ENCODE results near the gene HSPA1B. TPM values are rescaled to one million over a fixed set of nuclear protein-coding genes. Genes with fewer than 3 reads are reported as not detected.
A peak's percentile ranks its signal among the peaks of the same experiment; 100 is the strongest.
"Not testable (repeated sequence)": the region's sequence is repeated elsewhere in the genome, so short reads cannot be mapped to it uniquely, and the experiment has no call there.

HSPA1B gene
- polyA plus RNA-seq, 1 experiment = 31.9 TPM

DNA sequence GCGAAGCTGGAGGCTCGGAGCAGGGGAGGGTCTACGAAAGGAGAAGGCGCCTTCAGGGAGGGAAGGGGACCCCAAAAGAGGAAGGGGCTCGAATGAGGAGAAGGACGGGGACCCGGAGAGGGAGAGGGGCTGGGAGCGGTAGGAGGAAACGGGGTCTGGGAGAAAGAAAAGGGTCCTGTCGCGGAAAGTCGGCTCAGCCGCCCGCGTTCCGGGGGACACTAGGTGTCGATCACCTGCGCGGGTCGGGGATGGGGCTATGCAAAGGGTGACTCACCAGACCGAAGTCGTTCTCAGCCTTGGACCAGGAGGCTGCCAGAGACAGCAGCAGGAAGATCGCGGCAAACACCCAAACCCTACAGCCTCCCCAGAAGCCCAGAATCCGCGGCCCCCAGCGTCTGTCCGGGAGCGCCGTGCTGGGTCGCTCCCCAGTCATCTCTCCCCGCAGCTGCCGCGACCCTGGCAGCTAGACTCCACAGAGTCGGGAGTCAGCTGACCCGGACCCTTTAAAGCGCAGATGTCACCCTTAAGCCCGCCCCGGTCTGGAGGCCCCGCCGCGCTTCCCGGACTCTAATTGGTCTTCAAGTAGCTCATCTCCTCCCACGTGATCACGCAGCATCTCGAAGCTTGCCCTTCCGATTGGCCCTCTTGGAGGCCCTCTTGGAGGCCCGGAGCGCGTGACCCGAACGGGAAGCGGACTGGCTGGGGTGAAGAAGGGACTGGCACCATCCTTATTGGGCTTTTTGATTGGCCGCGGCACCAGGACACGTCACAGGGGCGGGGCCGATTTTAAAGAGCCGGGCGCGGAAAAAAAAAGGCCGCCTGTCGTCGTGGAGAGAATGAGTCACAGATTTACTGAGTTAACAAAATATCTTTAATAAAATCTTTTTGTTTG lies 35.1 kb downstream of the HSPA1B start, which contains the start of gene NEU1:
Gene NEU1 (minus strand): TSS at position 478 of the 892 bp plus-strand sequence. CDS start 45 bp downstream, at position 433.
- peak; percentile 100 for DNase-seq (ENCODE audit: low read depth, low spot score)
- no peaks in the 10 kb centered on the region; the same call in 1 of the 2 replicates for H3K9me3 ChIP-seq (ENCODE audit: control insufficient read depth, insufficient read depth, low read length)
- ChIA-PET CTCF (interaction anchor here (1.3 kb wide), 1 partner anchor 90 kb away, joined by 5 read pairs; no protein-coding TSS in a partner anchor), POLR2A (interaction anchor here (0.6 to 2.0 kb wide), 14 partner anchors 12 to 198 kb away, joined by 3 to 15 read pairs (median 4); partner anchors contain the start of genes GPANK1, HSPA1B, LSM2 and ZBTB12)
- peak within 1 kb of the TSS; percentile 92 for H3K4me3 ChIP-seq (ENCODE audit: low read depth, low read length)
- H3K27me3 ChIP-seq (ENCODE audit: control insufficient read depth, insufficient read depth, low read length) = no peaks in the 10 kb centered on the region
- TF ChIP-seq, protein P1, sequence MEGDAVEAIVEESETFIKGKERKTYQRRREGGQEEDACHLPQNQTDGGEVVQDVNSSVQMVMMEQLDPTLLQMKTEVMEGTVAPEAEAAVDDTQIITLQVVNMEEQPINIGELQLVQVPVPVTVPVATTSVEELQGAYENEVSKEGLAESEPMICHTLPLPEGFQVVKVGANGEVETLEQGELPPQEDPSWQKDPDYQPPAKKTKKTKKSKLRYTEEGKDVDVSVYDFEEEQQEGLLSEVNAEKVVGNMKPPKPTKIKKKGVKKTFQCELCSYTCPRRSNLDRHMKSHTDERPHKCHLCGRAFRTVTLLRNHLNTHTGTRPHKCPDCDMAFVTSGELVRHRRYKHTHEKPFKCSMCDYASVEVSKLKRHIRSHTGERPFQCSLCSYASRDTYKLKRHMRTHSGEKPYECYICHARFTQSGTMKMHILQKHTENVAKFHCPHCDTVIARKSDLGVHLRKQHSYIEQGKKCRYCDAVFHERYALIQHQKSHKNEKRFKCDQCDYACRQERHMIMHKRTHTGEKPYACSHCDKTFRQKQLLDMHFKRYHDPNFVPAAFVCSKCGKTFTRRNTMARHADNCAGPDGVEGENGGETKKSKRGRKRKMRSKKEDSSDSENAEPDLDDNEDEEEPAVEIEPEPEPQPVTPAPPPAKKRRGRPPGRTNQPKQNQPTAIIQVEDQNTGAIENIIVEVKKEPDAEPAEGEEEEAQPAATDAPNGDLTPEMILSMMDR (IDR thresholded peaks at IDR 0.05; ENCODE audit: low read depth, low read length) = no peak
- peak within 1 kb of the TSS; percentile 78 for H3K27ac ChIP-seq (ENCODE audit: low read depth, low read length)

DNA sequence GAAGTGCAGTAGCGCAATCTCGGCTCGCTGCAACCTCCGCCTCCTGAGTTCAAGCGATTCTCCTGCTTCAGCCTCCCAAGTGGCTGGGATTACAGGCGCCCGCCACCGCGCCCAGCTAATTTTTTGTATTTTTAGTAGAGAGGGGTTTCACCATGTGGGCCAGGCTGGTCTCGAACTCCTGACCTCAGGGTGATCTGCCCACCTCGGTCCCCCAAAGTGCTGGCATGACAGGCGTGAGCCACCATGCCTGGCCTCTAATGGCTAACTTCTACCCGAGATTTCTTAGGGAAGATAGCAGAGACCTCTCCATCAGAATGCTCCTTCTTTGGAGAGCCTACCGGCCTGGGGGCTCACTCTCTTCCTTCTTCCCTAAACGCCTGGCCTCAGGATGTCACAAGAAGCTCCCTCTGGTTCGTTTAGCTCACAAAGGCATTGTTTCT lies 36.6 kb downstream of the HSPA1B start:
- Histone ChIP-seq H3K4me3 (ENCODE audit: low read depth, low read length) (peak overlapping the region; percentile 79), H3K27ac (ENCODE audit: low read depth, low read length) (peak overlapping the region; percentile 62)
- CTCF ChIA-PET = interaction anchor here (0.6 to 1.3 kb wide), 5 partner anchors 25 to 221 kb away, joined by 3 to 6 read pairs (median 4); no protein-coding TSS in a partner anchor
- DNase-seq (ENCODE audit: low read depth, low spot score); H3K27me3 ChIP-seq (ENCODE audit: control insufficient read depth, insufficient read depth, low read length); H3K9me3 ChIP-seq (ENCODE audit: control insufficient read depth, insufficient read depth, low read length): not testable (repeated sequence)
- POLR2A ChIA-PET = interaction anchor here (0.5 to 2.0 kb wide), 6 partner anchors 17 to 161 kb away, joined by 3 to 15 read pairs (median 4); partner anchors contain the start of genes ABHD16A and HSPA1B

DNA sequence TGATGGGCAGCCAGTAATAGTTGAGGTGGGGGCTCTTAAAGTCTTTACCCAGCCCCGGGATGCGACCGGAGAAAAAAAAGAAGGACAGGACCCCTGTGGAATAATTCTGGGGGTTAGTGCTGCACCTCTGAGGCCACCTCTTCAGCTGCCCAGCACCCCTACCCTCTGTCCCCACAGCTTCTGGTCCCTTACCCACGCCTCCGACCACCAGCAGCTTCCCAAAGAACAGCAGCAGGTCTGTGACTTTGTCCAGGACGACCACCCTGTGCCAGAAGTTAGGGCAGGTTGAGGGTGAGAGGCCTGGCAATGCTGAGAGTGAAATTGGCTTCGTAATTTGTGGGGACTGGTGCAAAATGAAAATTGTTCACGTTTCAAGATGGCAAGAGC lies 37.3 kb downstream of the HSPA1B start:
- no peak overlapping the region for H3K27ac ChIP-seq (ENCODE audit: low read depth, low read length)
- H3K9me3 ChIP-seq (ENCODE audit: control insufficient read depth, insufficient read depth, low read length) = no peaks in the 10 kb centered on the region; the same call in 1 of the 2 replicates
- no peak for DNase-seq (ENCODE audit: low read depth, low spot score)
- ChIA-PET POLR2A (no interaction called here), CTCF (interaction anchor here (1.1 kb wide), 1 partner anchor 24 kb away, joined by 6 read pairs; no protein-coding TSS in a partner anchor)
- no peaks in the 10 kb centered on the region for H3K27me3 ChIP-seq (ENCODE audit: control insufficient read depth, insufficient read depth, low read length)
- TF ChIP-seq, protein P1 (IDR thresholded peaks at IDR 0.05; ENCODE audit: low read depth, low read length) = no peak
- H3K4me3 ChIP-seq (ENCODE audit: low read depth, low read length) = no peak overlapping the region

DNA sequence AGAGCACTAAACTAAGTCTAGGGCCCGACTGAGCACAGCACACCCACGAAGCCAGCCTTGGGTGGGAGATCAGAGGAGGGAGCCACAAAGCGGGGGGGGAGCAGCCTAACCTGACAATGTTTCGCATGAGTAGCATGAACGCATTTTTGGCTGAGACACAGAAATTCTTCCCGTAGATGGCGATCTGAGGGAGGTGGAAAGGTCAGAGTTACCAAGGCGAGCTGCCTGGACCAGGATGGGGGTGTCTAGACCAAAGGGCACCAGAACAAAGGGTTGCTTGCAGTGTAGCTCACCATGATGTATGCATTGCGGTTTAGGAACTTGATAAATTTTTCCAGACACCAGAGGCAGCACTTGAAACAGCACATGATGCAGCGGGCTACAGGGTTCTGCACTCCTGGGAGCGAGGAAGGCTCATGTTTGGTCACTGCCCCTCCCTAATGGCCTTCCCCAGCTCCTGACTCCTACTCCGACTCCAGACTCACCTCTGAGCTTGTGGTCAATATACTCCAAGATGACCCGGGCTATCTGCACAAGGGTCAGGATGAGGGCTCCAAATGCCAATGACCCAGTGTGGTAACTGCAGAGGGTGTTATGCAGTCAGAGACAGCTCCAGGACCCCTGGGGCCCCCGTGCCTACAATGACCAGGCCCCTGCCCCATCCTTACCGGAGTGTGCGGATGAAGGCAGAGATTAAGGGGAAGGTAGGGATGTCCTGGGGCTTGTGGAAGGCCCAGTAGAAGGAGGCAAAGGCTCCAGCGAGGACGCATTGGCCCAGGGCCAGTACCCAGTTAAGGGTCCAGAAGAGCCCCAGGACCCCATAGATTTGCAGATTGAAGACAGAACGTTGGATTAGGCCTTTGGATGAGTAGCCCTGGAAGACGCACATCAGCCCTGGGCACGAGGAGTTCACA lies 37.9 kb downstream of the HSPA1B start:
- H3K9me3 ChIP-seq (ENCODE audit: control insufficient read depth, insufficient read depth, low read length) = no peaks in the 10 kb centered on the region; the same call in 1 of the 2 replicates
- CTCF ChIA-PET = no interaction called here
- DNase-seq (ENCODE audit: low read depth, low spot score) = no peak
- H3K27ac ChIP-seq (ENCODE audit: low read depth, low read length) = no peak overlapping the region
- TF ChIP-seq, protein P1 (IDR thresholded peaks at IDR 0.05; ENCODE audit: low read depth, low read length) = no peak
- POLR2A ChIA-PET = no interaction called here
- H3K27me3 ChIP-seq (ENCODE audit: control insufficient read depth, insufficient read depth, low read length) = no peaks in the 10 kb centered on the region
- no peak overlapping the region for H3K4me3 ChIP-seq (ENCODE audit: low read depth, low read length)

DNA sequence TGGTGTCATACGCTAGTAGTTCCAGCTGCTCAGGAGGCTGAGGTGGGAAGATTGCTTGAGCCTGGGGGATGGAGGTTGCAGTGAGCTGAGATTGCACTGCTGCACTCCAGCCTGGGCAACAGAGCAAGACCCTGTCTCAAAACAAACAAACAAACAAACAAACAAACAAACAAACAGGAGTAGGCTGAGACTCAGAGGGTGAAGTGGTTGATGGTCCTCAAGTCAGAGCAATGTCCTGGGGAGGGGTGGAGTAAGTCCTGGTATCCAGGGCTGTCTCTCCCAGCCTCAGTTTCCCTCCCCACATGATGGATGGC lies 41.1 kb downstream of the HSPA1B start:
- H3K9me3 ChIP-seq (ENCODE audit: control insufficient read depth, insufficient read depth, low read length); H3K27ac ChIP-seq (ENCODE audit: low read depth, low read length); DNase-seq (ENCODE audit: low read depth, low spot score); POLR2A ChIA-PET; H3K4me3 ChIP-seq (ENCODE audit: low read depth, low read length); H3K27me3 ChIP-seq (ENCODE audit: control insufficient read depth, insufficient read depth, low read length): not testable (repeated sequence)
- CTCF ChIA-PET = interaction anchor here (0.7 kb wide), 1 partner anchor 22 kb away, joined by 3 read pairs; no protein-coding TSS in a partner anchor

All from AG04450 (cell line).